ACHN (cell line): ENCODE data around the gene MAOB.

Source experiments
- DNase-seq: peaks from one replicate; pipeline ENCODE4 v3.0.0-alpha.2; 2015
- in situ Hi-C: cut with HindIII; loops from 2 replicates; pipeline ENCODE4 v1.10.0; 2017; ENCODE audit warnings: low sequenced_read_pairs, low pct_ligation_motif_present, low pct_unique_long_range_greater_than_20kb

The MAOB gene

GRCh38 chrX:43808231-43808630 lies 74.0 kb downstream of the MAOB start:
- in situ Hi-C loops, result no loop called here
- no peak for DNase-seq

- DNase-seq, result no peak
- in situ Hi-C loops, result no loop called here
These were observed 76.7 kb downstream of the MAOB start for GRCh38 chrX:43805579-43805978.

- in situ Hi-C loops, result no loop called here
These were observed 78.2 kb downstream of the MAOB start for GRCh38 chrX:43804021-43804420.

GRCh38 chrX:43785930-43786591 lies 96.2 kb downstream of the MAOB start:
- no peak for DNase-seq
- in situ Hi-C loops, result no loop called here

More at GRCh38 chrX:43804021-43804420, 78.2 kb downstream of the MAOB start:
- no peak for DNase-seq

GRCh38 chrX:43758044-43758443 lies 124.2 kb downstream of the MAOB start:
- DNase-seq, result no peak
- in situ Hi-C loops, result no loop called here

GRCh38 chrX:43756076-43756475 lies 126.2 kb downstream of the MAOB start:
- in situ Hi-C loops, result no loop called here
- no peak for DNase-seq

- in situ Hi-C loops, result no loop called here
- DNase-seq, result no peak
These were observed 128.6 kb downstream of the MAOB start for GRCh38 chrX:43753637-43754036.

GRCh38 chrX:43750248-43750676 lies 132.0 kb downstream of the MAOB start:
- peak; percentile 26 for DNase-seq
- in situ Hi-C loops, result no loop called here

GRCh38 chrX:43747476-43747875 lies 134.8 kb downstream of the MAOB start:
- in situ Hi-C loops, result no loop called here
- DNase-seq, result no peak

- in situ Hi-C loops, result no loop called here
- DNase-seq, result no peak
These were observed 136.1 kb downstream of the MAOB start for GRCh38 chrX:43745938-43746721.

GRCh38 chrX:43744284-43744683 lies 138.0 kb downstream of the MAOB start:
- in situ Hi-C loops, result no loop called here
- no peak for DNase-seq

- DNase-seq, result no peak
- in situ Hi-C loops, result no loop called here
These were observed 139.0 kb downstream of the MAOB start for GRCh38 chrX:43743100-43743822.

GRCh38 chrX:43741843-43742573 lies 140.2 kb downstream of the MAOB start:
- in situ Hi-C loops, result no loop called here

GRCh38 chrX:43735957-43736356 lies 146.3 kb downstream of the MAOB start:
- DNase-seq, result no peak
- in situ Hi-C loops, result no loop called here

More at GRCh38 chrX:43741843-43742573, 140.2 kb downstream of the MAOB start:
- DNase-seq, result no peak

- in situ Hi-C loops, result no loop called here
- no peak for DNase-seq
These were observed 146.7 kb downstream of the MAOB start for GRCh38 chrX:43735534-43735933.

- DNase-seq, result no peak
- in situ Hi-C loops, result no loop called here
These were observed 147.8 kb downstream of the MAOB start for GRCh38 chrX:43734444-43734843.

GRCh38 chrX:43733699-43734098 lies 148.6 kb downstream of the MAOB start:
- no peak for DNase-seq
- in situ Hi-C loops, result no loop called here

GRCh38 chrX:43731086-43731485 lies 151.2 kb downstream of the MAOB start:
- in situ Hi-C loops, result no loop called here
- no peak for DNase-seq

GRCh38 chrX:43728966-43729365 lies 153.3 kb downstream of the MAOB start:
- no peak for DNase-seq
- in situ Hi-C loops, result no loop called here
